HEK293 (cell line): ENCODE data around the gene B4GALNT4.

Source experiments
- FEZF1 ChIP-seq: fragments of 450-650 bp; formaldehyde crosslinking; IDR thresholded peaks from 2 replicates; pipeline ENCODE4 v1.5.1; 2016; ENCODE audit warnings: missing biosample characterization, missing genetic modification characterization
- IKZF3 ChIP-seq: fragments of 450-650 bp; IDR thresholded peaks from 2 replicates; pipeline ENCODE4 v1.5.0; 2018; ENCODE audit warnings: missing biosample characterization, mild to moderate bottlenecking, missing genetic modification characterization, moderate library complexity
- KLF9 ChIP-seq: fragments of 450-650 bp; formaldehyde crosslinking; IDR thresholded peaks from 2 replicates; pipeline ENCODE4 v1.5.1; 2016; ENCODE audit warnings: missing biosample characterization, missing genetic modification characterization, low read depth
- OVOL3 ChIP-seq: fragments of 450-650 bp; formaldehyde crosslinking; IDR thresholded peaks from 2 replicates; pipeline ENCODE4 v1.5.1; 2016; ENCODE audit warnings: missing biosample characterization, missing genetic modification characterization
- ZBTB20 ChIP-seq: fragments of 450-650 bp; formaldehyde crosslinking; IDR thresholded peaks from 2 replicates; pipeline ENCODE4 v1.5.1; 2016; ENCODE audit warnings: missing biosample characterization, missing genetic modification characterization
- ZBTB21 ChIP-seq: fragments of 450-650 bp; formaldehyde crosslinking; IDR thresholded peaks from 2 replicates; pipeline ENCODE4 v1.5.1; 2017; ENCODE audit warnings: missing biosample characterization, missing genetic modification characterization
- ZBTB48 ChIP-seq: fragments of 450-650 bp; formaldehyde crosslinking; IDR thresholded peaks from 2 replicates; pipeline ENCODE4 v1.5.1; 2016; ENCODE audit warnings: missing biosample characterization, missing genetic modification characterization
- ZBTB8A ChIP-seq: fragments of 450-650 bp; formaldehyde crosslinking; IDR thresholded peaks from 2 replicates; pipeline ENCODE4 v1.5.1; 2016; ENCODE audit warnings: missing biosample characterization, missing genetic modification characterization
- ZEB2 ChIP-seq: fragments of 450-650 bp; formaldehyde crosslinking; IDR thresholded peaks from 2 replicates; pipeline ENCODE4 v1.5.1; 2016; ENCODE audit warnings: missing biosample characterization, missing genetic modification characterization
- ZIC2 ChIP-seq: fragments of 450-650 bp; formaldehyde crosslinking; IDR thresholded peaks from 2 replicates; pipeline ENCODE4 v1.5.1; 2016; ENCODE audit warnings: missing biosample characterization, missing genetic modification characterization
- ZNF335 ChIP-seq: fragments of 450-650 bp; formaldehyde crosslinking; conservative IDR thresholded peaks from 2 replicates; pipeline ENCODE4 v1.5.1; 2016; ENCODE audit warnings: missing biosample characterization, missing genetic modification characterization
- ZNF768 ChIP-seq: fragments of 450-650 bp; formaldehyde crosslinking; IDR thresholded peaks from 2 replicates; pipeline ENCODE4 v1.5.1; 2018; ENCODE audit warnings: missing biosample characterization, mild to moderate bottlenecking, missing genetic modification characterization
- ZSCAN30 ChIP-seq: fragments of 450-650 bp; IDR thresholded peaks from 2 replicates; pipeline ENCODE4 v1.5.1; 2018; ENCODE audit warnings: missing biosample characterization, mild to moderate bottlenecking, missing genetic modification characterization, moderate library complexity
- TF ChIP-seq, protein P1 (sequence below): fragments of 450-650 bp; formaldehyde crosslinking; optimal IDR thresholded peaks from 2 replicates; pipeline ENCODE3; 2016; ENCODE audit warnings: missing biosample characterization, mild to moderate bottlenecking, missing genetic modification characterization
- TF ChIP-seq, protein P2 (sequence below): fragments of 450-650 bp; formaldehyde crosslinking; IDR thresholded peaks from 2 replicates; pipeline ENCODE4 v1.5.1; 2016; ENCODE audit warnings: missing biosample characterization, missing genetic modification characterization
- TF ChIP-seq, protein P3 (sequence below): fragments of 450-650 bp; formaldehyde crosslinking; IDR thresholded peaks from 2 replicates; pipeline ENCODE4 v1.5.1; 2017; ENCODE audit warnings: missing biosample characterization, mild to moderate bottlenecking, missing genetic modification characterization, moderate library complexity
- TF ChIP-seq, protein P4 (sequence below): fragments of 450-650 bp; formaldehyde crosslinking; IDR thresholded peaks from 2 replicates; pipeline ENCODE4 v1.5.1; 2016; ENCODE audit warnings: missing biosample characterization, missing genetic modification characterization
- TF ChIP-seq, protein P5 (sequence below): fragments of 450-650 bp; formaldehyde crosslinking; IDR thresholded peaks from 2 replicates; pipeline ENCODE4 v1.5.1; 2016; ENCODE audit warnings: missing biosample characterization, missing genetic modification characterization
- TF ChIP-seq, protein P6 (sequence below): fragments of 450-650 bp; formaldehyde crosslinking; IDR thresholded peaks from 2 replicates; pipeline ENCODE4 v1.5.1; 2017; ENCODE audit warnings: missing biosample characterization, missing genetic modification characterization
- TF ChIP-seq, protein P7 (sequence below): fragments of 450-650 bp; formaldehyde crosslinking; IDR thresholded peaks from 2 replicates; pipeline ENCODE4 v1.5.1; 2016; ENCODE audit warnings: missing biosample characterization, missing genetic modification characterization
- TF ChIP-seq, protein P8 (sequence below): fragments of 450-650 bp; formaldehyde crosslinking; IDR thresholded peaks from 2 replicates; pipeline ENCODE4 v1.5.1; 2016; ENCODE audit warnings: missing biosample characterization, missing genetic modification characterization
- TF ChIP-seq, protein P9 (sequence below): fragments of 450-650 bp; formaldehyde crosslinking; IDR thresholded peaks from 2 replicates; pipeline ENCODE4 v1.5.1; 2016; ENCODE audit warnings: missing biosample characterization, missing genetic modification characterization

B4GALNT4 gene

DNA sequence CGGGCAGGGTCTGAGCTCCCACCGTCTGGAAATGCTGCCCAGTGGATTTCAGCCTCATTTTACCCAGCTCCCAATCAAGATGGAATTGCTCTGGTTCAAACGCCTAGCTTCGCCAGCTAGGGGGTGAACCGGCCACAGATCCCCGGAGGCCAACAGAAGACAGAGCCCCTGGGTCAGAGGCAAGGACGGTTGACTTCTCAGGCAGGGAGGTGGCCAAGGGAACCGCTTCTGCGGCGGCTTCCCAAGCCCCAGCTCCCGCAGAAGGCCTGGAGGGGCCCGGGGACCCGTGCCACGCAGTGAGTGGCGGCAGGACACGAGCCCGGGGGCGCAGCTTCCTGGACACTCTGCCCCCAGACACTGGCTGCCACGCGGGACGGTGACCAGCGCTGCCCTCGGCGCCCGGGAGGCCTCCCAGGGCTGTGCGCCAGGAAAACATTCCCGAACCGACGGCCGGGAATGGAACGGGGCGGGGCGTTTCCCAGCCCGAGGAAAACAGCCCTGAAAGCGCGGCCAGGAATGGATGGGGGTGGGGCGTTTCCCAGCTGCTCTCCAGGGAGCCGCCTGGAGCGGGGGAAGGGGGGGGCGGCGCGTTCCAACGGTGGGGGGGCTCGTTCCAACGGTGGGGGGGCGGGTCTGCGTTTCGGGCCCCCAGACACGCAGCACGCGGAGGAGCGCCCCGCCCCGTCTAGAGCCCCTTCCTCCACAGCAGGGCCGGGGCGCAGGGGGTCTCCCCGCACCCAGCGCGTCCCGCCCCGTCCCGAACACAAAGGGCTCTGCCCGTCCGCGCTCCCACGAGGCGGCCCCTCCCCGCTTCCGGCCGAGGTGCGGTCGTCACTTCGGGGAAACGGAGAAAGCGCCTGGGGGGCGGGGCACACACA is 13.5 kb upstream of the B4GALNT4 start (continued):
- TF ChIP-seq, protein P1, sequence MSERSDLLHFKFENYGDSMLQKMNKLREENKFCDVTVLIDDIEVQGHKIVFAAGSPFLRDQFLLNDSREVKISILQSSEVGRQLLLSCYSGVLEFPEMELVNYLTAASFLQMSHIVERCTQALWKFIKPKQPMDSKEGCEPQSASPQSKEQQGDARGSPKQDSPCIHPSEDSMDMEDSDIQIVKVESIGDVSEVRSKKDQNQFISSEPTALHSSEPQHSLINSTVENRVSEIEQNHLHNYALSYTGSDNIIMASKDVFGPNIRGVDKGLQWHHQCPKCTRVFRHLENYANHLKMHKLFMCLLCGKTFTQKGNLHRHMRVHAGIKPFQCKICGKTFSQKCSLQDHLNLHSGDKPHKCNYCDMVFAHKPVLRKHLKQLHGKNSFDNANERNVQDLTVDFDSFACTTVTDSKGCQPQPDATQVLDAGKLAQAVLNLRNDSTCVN: peak; percentile 52
- TF ChIP-seq ZEB2 (tag by site-specific recombination) (0 out of 2 replicates have a peak, but pooled peaks have one; percentile 37), IKZF3 (tag by site-specific recombination) (peak; percentile 81), ZNF768 (tag by site-specific recombination) (no peak), ZIC2 (peak; percentile 38), ZSCAN30 (no peak), ZBTB20 (peak; percentile 42; the same call in 1 of the 2 replicates), FEZF1 (tag by site-specific recombination) (no peak), ZBTB48 (no peak), ZBTB8A (peak; percentile 60; the same call in 1 of the 2 replicates), ZNF335 (no peak), ZBTB21 (no peak), KLF9 (peak; percentile 69), OVOL3 (tag by site-specific recombination) (no peak)
- TF ChIP-seq, protein P2, sequence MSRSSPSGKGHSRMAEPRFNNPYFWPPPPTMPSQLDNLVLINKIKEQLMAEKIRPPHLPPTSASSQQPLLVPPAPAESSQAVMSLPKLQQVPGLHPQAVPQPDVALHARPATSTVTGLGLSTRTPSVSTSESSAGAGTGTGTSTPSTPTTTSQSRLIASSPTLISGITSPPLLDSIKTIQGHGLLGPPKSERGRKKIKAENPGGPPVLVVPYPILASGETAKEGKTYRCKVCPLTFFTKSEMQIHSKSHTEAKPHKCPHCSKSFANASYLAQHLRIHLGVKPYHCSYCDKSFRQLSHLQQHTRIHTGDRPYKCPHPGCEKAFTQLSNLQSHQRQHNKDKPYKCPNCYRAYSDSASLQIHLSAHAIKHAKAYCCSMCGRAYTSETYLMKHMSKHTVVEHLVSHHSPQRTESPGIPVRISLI (tag by site-specific recombination): no peak
- TF ChIP-seq, protein P3, sequence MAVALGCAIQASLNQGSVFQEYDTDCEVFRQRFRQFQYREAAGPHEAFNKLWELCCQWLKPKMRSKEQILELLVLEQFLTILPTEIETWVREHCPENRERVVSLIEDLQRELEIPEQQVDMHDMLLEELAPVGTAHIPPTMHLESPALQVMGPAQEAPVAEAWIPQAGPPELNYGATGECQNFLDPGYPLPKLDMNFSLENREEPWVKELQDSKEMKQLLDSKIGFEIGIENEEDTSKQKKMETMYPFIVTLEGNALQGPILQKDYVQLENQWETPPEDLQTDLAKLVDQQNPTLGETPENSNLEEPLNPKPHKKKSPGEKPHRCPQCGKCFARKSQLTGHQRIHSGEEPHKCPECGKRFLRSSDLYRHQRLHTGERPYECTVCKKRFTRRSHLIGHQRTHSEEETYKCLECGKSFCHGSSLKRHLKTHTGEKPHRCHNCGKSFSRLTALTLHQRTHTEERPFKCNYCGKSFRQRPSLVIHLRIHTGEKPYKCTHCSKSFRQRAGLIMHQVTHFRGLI: no peak
- TF ChIP-seq, protein P4, sequence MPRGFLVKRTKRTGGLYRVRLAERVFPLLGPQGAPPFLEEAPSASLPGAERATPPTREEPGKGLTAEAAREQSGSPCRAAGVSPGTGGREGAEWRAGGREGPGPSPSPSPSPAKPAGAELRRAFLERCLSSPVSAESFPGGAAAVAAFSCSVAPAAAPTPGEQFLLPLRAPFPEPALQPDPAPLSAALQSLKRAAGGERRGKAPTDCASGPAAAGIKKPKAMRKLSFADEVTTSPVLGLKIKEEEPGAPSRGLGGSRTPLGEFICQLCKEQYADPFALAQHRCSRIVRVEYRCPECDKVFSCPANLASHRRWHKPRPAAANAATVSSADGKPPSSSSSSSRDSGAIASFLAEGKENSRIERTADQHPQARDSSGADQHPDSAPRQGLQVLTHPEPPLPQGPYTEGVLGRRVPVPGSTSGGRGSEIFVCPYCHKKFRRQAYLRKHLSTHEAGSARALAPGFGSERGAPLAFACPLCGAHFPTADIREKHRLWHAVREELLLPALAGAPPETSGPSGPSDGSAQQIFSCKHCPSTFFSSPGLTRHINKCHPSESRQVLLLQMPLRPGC (tag by site-specific recombination): no peak
- TF ChIP-seq, protein P5, sequence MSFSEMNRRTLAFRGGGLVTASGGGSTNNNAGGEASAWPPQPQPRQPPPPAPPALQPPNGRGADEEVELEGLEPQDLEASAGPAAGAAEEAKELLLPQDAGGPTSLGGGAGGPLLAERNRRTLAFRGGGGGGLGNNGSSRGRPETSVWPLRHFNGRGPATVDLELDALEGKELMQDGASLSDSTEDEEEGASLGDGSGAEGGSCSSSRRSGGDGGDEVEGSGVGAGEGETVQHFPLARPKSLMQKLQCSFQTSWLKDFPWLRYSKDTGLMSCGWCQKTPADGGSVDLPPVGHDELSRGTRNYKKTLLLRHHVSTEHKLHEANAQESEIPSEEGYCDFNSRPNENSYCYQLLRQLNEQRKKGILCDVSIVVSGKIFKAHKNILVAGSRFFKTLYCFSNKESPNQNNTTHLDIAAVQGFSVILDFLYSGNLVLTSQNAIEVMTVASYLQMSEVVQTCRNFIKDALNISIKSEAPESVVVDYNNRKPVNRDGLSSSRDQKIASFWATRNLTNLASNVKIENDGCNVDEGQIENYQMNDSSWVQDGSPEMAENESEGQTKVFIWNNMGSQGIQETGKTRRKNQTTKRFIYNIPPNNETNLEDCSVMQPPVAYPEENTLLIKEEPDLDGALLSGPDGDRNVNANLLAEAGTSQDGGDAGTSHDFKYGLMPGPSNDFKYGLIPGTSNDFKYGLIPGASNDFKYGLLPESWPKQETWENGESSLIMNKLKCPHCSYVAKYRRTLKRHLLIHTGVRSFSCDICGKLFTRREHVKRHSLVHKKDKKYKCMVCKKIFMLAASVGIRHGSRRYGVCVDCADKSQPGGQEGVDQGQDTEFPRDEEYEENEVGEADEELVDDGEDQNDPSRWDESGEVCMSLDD: 0 out of 2 replicates have a peak, but pooled peaks have one; percentile 35
- TF ChIP-seq, protein P6, sequence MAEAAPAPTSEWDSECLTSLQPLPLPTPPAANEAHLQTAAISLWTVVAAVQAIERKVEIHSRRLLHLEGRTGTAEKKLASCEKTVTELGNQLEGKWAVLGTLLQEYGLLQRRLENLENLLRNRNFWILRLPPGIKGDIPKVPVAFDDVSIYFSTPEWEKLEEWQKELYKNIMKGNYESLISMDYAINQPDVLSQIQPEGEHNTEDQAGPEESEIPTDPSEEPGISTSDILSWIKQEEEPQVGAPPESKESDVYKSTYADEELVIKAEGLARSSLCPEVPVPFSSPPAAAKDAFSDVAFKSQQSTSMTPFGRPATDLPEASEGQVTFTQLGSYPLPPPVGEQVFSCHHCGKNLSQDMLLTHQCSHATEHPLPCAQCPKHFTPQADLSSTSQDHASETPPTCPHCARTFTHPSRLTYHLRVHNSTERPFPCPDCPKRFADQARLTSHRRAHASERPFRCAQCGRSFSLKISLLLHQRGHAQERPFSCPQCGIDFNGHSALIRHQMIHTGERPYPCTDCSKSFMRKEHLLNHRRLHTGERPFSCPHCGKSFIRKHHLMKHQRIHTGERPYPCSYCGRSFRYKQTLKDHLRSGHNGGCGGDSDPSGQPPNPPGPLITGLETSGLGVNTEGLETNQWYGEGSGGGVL (tag by site-specific recombination): peak; percentile 67
- TF ChIP-seq, protein P7, sequence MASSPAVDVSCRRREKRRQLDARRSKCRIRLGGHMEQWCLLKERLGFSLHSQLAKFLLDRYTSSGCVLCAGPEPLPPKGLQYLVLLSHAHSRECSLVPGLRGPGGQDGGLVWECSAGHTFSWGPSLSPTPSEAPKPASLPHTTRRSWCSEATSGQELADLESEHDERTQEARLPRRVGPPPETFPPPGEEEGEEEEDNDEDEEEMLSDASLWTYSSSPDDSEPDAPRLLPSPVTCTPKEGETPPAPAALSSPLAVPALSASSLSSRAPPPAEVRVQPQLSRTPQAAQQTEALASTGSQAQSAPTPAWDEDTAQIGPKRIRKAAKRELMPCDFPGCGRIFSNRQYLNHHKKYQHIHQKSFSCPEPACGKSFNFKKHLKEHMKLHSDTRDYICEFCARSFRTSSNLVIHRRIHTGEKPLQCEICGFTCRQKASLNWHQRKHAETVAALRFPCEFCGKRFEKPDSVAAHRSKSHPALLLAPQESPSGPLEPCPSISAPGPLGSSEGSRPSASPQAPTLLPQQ (tag by site-specific recombination): no peak
- TF ChIP-seq, protein P8, sequence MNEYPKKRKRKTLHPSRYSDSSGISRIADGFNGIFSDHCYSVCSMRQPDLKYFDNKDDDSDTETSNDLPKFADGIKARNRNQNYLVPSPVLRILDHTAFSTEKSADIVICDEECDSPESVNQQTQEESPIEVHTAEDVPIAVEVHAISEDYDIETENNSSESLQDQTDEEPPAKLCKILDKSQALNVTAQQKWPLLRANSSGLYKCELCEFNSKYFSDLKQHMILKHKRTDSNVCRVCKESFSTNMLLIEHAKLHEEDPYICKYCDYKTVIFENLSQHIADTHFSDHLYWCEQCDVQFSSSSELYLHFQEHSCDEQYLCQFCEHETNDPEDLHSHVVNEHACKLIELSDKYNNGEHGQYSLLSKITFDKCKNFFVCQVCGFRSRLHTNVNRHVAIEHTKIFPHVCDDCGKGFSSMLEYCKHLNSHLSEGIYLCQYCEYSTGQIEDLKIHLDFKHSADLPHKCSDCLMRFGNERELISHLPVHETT (tag by site-specific recombination): no peak
- TF ChIP-seq, protein P9, sequence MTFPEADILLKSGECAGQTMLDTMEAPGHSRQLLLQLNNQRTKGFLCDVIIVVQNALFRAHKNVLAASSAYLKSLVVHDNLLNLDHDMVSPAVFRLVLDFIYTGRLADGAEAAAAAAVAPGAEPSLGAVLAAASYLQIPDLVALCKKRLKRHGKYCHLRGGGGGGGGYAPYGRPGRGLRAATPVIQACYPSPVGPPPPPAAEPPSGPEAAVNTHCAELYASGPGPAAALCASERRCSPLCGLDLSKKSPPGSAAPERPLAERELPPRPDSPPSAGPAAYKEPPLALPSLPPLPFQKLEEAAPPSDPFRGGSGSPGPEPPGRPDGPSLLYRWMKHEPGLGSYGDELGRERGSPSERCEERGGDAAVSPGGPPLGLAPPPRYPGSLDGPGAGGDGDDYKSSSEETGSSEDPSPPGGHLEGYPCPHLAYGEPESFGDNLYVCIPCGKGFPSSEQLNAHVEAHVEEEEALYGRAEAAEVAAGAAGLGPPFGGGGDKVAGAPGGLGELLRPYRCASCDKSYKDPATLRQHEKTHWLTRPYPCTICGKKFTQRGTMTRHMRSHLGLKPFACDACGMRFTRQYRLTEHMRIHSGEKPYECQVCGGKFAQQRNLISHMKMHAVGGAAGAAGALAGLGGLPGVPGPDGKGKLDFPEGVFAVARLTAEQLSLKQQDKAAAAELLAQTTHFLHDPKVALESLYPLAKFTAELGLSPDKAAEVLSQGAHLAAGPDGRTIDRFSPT (tag by site-specific recombination): peak; percentile 86
